GM18861 (cell line): Measurements from ENCODE around the gene ETNPPL.

Source experiments
- ATAC-seq: cut with Tn5 transposase; IDR thresholded peaks from one replicate; pipeline ENCODE4 v1.9.1; 2021; ENCODE audit not compliant: unreplicated experiment

ETNPPL gene

DNA sequence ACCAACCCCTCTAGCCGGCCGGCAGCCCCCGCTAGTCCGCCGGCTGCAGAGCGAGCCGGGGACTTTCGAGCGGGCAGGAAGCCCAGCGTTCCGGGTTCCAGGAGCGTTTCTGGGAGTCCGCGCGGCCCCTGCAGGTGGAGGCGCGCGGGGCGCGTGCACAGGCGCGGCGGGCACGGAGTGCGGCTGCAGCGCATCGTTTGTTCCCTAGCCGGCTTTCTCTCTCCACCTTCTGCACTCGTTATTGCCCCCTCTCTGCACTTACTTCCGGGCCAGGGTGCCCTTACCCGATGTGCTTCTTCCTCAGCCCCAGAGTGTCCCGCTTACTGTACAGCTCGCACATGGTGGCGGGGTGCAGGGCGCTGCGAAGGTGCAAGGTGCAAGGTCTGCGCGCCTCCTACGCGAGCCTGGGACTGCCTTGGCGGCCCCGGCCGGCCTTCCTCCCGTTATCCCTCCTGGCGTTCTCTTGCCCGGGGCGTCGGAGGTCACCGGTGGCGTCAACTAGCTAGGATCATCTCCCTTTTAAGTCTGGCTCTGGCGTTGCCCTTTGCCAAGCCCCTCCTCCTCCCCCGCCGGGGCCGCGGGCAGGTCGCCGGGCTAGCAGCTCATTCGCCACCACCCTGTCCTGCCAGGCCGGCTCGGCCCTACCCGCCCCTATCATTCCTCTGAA lies at the start of gene ETNPPL:
TSS of gene ETNPPL (minus strand) at position 495 of the 667 bp plus-strand sequence. CDS start at position 340, 155 bp downstream.
- ATAC-seq: no peak

DNA sequence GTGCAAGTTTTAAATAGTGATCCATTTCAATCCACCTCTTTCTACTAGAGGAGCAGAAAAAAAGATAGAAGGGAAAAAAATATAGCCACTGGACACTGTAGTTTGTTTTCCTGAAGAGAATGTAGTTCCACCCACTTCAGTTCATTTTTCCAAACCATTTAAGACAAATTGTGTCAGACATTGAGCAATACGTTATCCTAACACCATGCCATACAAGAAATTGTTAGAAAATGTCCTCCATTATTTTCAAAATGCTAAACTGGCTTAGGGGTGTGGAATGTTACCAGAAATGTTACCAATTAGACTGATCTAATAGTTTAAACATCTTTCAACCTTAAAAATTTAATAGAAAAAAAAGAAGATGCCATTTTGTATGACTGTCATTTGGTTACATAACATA lies 48.6 kb upstream of the ETNPPL start:
- ATAC-seq: no peak

DNA sequence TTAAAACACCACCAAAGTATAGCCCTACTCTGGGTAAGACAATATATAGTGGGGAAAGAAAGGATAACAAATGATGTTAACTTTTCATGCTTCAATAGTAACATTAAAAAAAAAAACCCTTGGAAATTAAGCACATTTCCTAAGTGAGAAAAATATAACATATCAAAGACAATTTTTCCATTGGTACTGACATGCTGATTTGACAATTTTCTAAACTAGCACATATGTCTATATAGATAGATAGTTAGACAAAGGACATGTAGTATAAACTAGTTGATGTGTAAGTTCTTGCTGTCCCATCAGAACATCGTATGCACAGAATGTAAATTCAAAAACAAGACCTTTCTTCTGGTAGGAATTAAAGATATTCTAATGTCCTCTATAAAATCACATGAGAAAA lies 47.2 kb upstream of the ETNPPL start:
- ATAC-seq: no peak

DNA sequence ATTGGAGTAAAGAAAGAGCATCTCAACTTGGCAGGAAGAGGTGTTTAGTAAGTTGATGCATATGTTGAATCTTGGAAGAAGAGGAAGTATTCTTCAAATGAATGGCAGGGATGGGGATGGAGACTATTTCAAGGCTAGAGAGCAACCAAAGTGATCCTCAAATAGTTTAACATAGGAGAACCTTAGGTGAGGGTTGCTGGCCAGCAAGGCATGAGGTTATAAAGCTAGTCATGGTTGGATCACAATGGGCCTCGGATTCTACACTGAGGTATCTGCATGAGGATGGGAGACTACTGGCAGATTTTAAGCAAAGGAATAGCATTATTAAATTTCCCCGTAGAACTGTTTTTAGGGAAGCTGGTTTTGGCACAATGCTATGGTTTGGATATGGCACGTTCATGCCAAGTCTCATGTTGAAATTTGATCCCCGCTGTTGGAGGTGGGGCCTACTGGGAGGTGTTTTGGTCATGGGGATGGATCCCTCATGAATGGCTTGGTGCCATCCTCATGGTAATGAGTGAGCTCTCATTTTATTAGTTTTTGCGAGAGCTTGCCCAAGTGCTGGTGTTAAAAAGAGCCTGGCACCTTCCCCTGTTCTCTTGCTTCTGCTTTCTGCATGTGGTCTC lies 41.9 kb upstream of the ETNPPL start:
- ATAC-seq: no peak

DNA sequence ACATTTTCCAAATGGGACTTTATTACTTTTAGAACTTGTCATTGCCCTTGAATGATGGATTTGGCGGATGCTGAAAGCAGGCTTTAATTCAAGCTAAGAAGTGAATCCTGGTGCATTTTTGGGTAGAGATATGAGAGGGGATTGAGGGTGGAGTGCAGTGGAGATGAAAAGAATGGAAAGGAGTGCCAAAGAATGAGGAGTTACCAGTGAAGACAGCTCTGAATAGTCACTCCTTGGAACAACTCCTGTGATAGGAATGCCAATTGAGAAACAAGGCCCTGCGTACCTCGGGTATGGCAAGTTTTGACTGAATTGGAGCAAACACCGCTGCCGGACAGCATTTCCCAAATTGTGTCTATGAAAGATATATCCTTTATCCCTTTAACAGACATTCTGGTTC lies 36.5 kb upstream of the ETNPPL start:
- ATAC-seq: no peak

DNA sequence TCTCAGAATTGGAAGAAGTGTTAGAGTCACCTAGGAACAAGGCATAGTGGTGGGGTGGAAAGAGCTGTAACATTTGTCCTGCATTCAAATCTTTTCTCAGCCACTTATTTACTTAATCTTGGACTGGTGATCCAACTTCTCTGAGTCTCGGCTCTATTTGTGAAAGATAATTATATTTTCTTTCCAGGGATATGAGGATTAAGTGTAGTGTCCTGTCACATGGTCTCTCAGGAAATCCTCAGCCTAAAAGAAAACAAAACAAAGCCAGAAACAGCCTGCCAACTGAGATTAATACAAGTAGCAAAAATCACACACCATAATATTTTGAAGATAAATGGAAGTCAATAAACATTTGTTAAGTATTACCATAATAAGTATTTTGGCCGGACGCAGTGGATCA lies 33.3 kb upstream of the ETNPPL start:
- ATAC-seq: no peak

DNA sequence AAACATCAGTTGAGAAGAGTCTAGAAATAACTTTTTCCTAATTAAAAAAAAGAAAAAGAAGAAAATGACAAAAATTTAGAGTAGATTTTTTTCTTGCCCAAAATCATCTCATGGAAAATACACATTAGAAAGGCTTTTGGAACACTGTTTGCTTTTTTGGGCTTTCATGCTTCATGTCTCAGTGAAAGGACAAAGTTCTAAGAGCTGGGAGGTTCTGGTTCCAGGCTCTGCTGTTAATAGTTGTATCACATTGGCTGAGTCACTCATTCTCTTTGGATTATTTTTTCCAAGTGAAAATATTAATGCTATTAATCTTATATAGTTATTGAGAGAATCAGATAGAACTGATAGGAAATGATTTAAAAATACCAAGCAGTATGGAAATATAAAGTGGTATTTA lies 32.9 kb upstream of the ETNPPL start:
- ATAC-seq: no peak

DNA sequence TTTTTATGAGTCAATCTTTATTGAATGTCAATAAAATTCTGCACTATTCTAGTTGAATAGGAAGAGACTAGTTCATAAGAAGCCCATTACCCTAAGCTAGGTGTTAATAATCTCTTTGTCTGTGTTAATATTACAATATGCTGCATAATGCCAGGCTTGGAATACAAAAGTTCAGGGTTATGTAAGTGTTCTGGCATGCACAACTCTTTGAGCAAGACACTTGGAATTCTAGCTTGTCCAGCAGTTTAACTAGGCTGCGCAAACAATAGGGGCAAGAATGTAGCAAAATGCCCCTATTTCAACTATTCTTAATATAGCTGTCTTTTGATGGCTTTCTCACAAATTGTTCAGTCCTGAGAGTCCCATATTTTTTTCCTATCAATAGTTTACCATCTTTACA lies 31.3 kb upstream of the ETNPPL start:
- no peak for ATAC-seq

DNA sequence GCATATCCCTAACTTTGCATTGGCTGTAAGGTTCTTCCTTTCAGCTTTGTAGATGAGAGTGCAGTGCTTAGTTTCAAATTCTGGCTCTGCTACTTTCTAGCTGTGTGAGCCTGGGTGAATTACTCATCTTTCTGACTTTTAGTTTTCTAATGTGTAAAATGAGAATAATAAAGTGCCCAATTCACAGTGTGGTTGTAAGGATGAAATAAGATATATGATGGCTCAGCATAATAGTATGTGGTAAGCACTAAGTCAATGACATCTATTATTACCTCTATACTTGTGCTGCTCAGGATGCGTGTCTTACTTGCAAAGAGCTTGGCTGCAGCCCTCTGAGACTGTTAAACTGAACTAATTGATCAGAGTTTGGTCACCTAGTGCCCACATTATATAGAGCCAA lies 30.6 kb upstream of the ETNPPL start:
- no peak for ATAC-seq

DNA sequence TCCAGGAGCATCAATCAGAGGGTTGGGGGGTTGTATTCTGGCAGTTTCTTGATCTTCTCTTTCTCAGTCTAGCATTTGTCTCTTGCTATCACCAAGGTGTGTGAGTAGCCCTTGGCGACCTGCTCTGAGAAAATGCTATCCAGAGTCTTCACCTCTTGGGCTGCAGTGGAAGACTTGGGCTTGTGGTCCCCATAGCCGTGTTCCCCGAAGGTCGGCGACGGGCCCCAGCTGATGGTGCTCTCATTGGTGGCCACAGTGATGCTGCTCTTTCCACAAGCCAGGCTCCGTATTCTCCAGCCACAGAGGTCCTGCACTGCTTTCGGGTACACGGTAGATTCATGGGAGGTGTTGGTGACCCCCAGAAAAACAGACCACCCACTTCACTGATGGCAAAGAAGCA lies 25.9 kb upstream of the ETNPPL start:
- no peak for ATAC-seq

DNA sequence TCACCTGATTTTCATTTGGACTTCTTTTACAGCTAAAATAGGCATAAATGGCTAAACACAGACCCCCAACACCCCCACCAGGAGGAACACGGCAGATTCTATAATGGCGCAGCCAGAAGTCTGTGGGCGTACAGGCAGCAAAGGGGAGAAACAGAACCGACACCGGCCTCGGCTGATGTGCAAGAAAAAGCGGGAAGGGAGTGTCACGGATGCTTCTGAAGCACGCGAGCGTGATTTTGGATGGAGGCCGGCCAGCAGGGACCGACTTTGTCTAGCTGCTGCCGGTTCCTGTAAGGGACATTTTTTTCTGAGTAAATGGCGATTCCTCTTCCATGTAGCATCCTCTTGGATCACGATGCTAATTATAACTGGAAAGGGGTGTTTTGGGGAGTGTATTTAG lies 24.9 kb upstream of the ETNPPL start:
- no peak for ATAC-seq

DNA sequence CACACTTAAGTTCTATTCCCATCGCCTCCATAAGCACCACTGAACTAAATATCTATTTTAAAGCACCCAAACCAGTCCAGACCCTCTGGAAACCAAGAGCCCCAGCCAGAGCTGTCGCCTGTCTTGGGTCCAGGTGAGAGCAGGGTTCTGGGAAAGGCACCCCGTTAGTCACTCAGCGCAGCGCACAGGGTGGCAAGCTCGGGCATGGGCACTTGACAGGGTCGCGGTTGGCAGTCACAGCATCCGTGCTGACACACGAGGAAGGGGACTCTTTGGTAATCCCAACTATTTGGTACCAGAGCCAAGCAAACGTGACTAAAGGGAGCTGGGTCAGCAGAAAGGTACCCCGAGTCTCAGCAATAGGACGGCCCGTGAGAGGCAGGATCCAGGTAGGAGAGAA lies 24.3 kb upstream of the ETNPPL start:
- ATAC-seq: no peak

DNA sequence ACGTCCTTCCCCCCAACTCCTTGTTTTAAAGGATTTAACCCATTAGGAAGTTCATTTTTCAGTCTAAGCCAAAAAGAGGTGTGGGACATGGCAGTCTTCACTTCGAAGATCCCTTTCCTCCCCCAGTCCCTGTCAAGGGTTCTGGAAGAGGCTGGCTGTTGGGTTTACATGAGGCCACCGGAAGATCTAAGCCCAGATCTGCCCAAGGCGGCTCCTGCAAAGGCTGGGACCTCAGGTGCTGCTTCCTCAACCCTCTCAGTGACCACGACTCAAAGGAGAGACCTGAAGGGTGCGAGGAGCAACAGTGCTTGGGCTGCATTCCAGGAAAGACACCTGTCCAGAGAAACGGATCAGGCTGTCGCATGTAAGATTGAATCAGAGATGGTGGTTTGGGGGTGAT lies 23.5 kb upstream of the ETNPPL start:
- ATAC-seq: no peak

DNA sequence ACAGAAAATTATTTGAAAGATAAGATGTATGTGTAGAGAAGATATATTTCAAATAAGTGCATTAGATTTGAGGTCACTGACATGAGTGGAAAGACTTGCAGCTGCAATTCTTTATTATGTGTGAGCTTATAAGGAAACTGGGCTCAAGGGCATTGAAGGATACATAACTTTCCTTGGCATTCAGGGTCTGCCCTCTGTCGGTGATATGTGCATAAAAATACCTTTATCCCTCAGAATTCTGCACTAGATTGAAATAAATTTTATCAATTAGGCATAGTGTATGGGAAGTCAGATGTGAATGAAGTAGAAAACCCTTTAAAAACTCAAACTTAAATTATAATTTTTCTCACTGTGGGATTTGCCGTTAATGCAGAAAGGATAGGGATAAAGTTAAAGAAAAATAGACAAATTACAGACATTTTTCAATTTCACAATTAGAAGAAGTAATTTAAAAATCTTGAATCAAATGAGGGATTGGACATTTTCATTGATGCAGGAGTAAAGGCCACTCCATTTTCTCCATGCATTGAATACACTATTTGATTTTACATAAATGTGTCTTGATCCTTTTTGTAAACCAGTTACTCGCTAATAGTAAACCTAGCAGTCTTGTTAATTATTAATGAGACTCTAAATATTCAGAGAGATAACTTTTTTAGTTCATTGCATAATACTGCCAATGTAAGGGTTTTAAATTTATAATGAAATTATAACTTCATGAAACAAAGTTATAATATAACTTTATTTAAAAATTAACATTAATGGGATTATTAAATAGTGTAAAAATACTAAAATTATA lies 21.0 kb upstream of the ETNPPL start:
- ATAC-seq: no peak

DNA sequence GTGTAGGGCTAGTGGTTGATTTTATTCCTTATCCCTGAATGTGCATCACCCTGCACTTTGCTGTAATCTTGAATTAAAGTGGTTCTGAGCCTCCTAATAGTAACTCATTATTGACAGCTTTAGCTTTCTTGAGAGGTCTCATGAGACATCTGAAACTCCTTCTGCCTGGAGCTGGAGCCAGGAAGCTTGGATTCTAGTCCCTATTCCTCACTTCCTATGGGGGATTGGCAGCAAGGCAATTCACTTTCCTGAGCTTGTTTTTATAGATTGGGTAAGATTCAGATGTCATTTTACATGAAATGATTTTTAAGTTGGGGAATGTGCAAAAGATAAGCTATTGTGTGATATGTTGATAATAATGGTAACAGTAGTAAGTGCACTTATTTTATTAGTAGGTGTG lies 17.1 kb upstream of the ETNPPL start:
- no peak for ATAC-seq

DNA sequence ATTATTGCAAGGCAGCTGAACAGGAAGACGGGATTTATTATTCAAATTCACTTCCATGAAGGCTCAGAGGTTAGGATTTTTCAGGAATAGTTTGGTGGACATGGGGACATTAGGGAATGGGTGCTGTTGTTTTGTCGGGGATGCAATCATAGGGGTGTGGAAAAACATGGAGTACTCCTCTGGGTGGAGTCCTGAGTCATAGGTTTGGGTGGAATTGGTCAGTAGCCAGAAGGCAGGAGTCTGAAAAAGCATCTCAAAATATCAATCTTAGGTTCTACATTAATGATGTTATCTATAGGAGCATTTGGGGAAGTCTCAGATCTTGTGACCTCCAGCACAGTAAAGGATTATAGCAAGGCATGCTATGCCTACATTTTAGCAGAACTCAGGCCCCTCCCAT lies 14.5 kb upstream of the ETNPPL start:
- ATAC-seq: no peak

DNA sequence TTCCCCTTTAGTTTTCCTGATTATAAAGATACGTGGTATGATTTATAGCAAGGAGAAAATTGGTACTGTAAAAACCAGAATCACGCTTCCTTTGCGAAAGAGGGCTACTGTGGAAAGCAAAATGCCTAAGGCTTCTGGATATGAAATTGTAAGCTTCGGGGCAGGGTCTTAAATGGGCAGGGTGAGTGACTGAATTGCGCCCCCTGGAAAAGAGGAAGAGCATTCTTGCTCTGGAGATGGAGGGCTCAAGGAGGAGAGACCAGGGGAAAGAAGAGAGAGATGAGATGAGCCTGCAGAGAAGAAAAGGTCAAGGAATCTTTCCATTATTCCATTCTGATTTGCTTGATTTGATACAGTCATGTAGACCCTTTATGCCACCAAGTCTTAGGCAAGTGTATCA lies 13.1 kb upstream of the ETNPPL start:
- ATAC-seq: no peak

DNA sequence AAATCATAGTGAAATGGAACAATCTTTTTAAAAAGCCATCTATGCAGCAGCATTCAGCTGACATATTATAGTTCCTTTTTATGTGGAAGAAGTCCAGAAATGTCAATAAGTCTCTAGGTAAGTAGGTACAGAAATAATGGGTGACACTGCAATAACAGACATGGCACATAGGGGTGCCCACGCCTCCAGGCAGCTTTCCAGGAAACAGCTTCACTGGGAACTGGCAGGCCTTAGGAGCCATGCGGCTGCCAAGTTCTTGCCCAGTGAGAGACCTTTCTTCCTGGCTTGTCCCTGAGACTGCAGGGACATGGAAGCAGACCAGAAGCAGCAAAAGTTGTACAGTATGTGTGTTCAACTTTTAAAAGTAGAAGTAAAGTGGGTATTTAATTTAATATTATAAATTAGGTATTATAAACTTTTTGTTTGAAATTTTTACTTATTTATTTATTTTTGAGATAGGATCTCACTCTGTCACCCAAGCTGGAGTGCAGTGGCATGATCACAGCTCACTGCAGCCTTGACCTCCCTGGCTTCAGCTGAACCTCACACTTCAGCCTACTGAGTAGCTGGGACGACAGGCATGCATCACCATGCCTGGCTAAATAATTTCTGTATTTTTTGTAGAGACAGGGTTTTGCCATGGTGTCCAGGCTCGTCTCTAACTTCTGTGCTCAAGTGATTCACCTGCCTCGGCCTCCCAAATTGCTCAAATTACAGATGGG lies 12.1 kb upstream of the ETNPPL start:
- no peak for ATAC-seq

DNA sequence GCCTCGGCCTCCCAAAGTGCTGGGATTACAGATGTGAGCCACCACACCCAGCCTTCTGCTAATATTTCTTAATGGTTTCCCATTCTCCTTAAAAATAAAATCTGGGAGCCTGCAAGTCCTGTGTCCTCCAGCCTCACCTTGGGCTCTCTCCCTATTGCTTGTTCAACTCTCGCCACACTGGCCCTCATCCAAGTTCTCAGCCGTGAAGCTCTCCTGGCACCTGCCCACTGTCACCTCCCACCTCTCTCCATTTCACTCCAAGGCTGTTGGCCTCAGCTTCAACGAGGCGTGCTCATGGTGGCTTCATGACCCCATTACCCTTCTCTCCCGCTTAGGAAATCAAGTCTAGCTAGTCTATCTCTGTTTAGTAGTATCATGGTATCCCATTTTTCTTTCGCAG lies 9.5 kb upstream of the ETNPPL start:
- no peak for ATAC-seq

DNA sequence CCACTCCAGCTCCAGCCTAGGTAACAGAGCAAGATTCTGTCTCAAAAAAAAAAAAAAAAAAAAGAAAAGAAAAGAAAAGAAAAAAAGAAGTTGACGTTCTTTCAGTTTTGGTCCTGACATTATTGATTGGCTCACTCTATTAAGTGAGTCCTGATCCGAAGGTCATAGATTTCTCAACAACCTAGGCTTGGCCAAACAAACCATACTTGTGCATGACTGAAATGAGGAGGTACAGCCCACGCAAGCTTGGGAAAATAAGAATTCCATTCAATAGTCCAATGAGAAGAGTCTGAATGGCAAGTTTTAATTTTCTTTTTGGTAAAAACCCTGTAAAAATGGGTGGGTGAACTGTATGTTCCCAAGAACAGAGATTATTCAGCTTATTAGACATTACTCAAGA lies 3.2 kb upstream of the ETNPPL start:
- no peak for ATAC-seq

DNA sequence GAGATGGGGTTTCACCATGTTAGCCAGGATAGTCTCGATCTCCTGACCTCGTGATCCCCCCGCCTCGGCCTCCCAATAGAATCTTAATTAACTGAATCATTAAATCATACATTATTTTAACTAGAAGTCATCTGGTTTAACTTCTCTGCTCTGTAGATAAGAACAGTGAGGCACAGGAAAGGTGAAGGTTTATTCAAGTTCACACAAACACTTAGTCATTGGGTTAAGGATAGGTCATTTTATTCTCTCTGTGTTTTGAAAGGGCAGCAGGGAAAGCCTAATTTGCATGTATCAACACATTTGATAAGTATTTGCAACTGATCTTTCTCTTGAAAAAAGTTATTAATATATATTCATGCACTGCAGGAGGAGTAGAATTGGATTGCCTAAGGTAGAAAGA lies 1.1 kb upstream of the ETNPPL start:
- ATAC-seq: no peak

DNA sequence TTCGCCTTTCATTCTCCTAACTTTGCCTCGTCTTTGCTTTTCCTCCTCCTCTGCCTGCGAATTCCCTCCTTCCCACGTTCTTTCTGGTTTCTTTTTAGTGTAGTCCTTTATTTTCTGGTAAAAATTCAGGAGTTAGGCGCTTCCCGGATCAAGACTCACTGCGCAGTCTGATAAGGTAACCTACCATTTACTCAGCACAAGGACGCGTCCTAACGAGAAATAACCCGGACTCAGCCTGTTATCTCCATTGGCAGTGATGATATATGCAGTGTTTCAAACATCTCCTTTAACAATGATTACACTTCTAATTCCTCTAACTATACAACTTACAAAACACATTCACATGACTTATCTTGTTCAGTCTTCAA lies 357 bp upstream of the ETNPPL start:
- no peak for ATAC-seq
